CD4-positive, CD25-positive, alpha-beta regulatory T cell (primary cell): Measurements from ENCODE around the gene ITLN2. TPM values are rescaled to one million over a fixed set of nuclear protein-coding genes. Genes with fewer than 3 reads are reported as not detected.

Source experiments
- ATAC-seq, 2 donors: fragments of 150-1000 bp; cut with Tn5 transposase; one replicate each; pipeline ENCODE4 v1.10.0; 2021; ENCODE audit warnings: low read depth in 2 of 2, moderate number of reproducible peaks in 2 of 2, moderate library complexity in 1 of 2
- DNase-seq, 3 donors: peaks; one replicate each; pipeline versions ENCODE4 v3.0.0 to v3.0.0-alpha.2; 2012 to 2022; ENCODE audit warnings: mixed read lengths in 1 of 3
- H3K27ac ChIP-seq: one replicate; pipeline ENCODE4 v1.7.0; 2013; ENCODE audit warnings: mild to moderate bottlenecking, low read length; ENCODE audit not compliant: insufficient read depth, poor library complexity, severe bottlenecking
- H3K27me3 ChIP-seq: one replicate; pipeline ENCODE4 v1.7.0; 2013; ENCODE audit warnings: low read length; ENCODE audit not compliant: control insufficient read depth, insufficient read depth
- H3K36me3 ChIP-seq: one replicate; pipeline ENCODE4 v1.7.0; 2013; ENCODE audit warnings: mild to moderate bottlenecking, low read length, moderate library complexity; ENCODE audit not compliant: control insufficient read depth, insufficient read depth
- H3K4me1 ChIP-seq: 2 replicates; pipeline ENCODE4 v1.7.0; 2013; ENCODE audit warnings: mild to moderate bottlenecking, low read length; ENCODE audit not compliant: insufficient read depth, control insufficient read depth, poor library complexity, severe bottlenecking
- H3K4me3 ChIP-seq: one replicate; pipeline ENCODE4 v1.7.0; 2013; ENCODE audit warnings: low read depth, mild to moderate bottlenecking, low read length, moderate library complexity
- H3K9me3 ChIP-seq, 2 experiments: 1 replicate in 1 of 2; 2 replicates in 1 of 2; pipeline ENCODE4 v1.7.0; 2013; ENCODE audit warnings: low read length in 2 of 2, mild to moderate bottlenecking in 1 of 2, moderate library complexity in 1 of 2; ENCODE audit not compliant: control insufficient read depth in 2 of 2
- H3K27ac Mint-ChIP-seq, 3 donors: one replicate each; pipeline ENCODE4 v1.8.0; 2020 to 2022; ENCODE audit warnings: mild to moderate bottlenecking in 3 of 3, mixed read lengths in 3 of 3, moderate library complexity in 2 of 3
- H3K27me3 Mint-ChIP-seq: one replicate; pipeline ENCODE4 v1.8.0; 2022; ENCODE audit warnings: mild to moderate bottlenecking, mixed read lengths
- H3K36me3 Mint-ChIP-seq: one replicate; pipeline ENCODE4 v1.8.0; 2020; ENCODE audit warnings: mixed read lengths
- H3K4me1 Mint-ChIP-seq, 4 donors: one replicate each; pipeline ENCODE4 v1.8.0; 2020 to 2022; ENCODE audit warnings: mixed read lengths in 4 of 4, mild to moderate bottlenecking in 1 of 4
- H3K4me3 Mint-ChIP-seq, 4 donors: one replicate each; pipeline ENCODE4 v1.8.0; 2020 to 2022; ENCODE audit warnings: mild to moderate bottlenecking in 4 of 4, mixed read lengths in 4 of 4, moderate library complexity in 3 of 4
- H3K9me3 Mint-ChIP-seq, 7 donors: one replicate each; pipeline ENCODE4 v1.8.0; 2020 to 2022; ENCODE audit warnings: mixed read lengths in 7 of 7, mild to moderate bottlenecking in 3 of 7, moderate library complexity in 2 of 7
- polyA plus RNA-seq, 4 donors: library from polyadenylated mRNA; unstranded; fragments of 300-500 nt; fragmentation: Illumina TruSeq; gene quantifications; one replicate each; pipeline ENCODE4 v1.2.3, GENCODE V29; 2021
- total RNA-seq: library from RNA; stranded (reverse); gene quantifications from one replicate; pipeline ENCODE4 v1.2.3, GENCODE V29; 2022

The ITLN2 gene
- total RNA-seq (not detected), polyA plus RNA-seq (not detected)

GRCh38 chr1:160954158-160955104, at the start of gene ITLN2:
ITLN2 (minus strand) TSS chr1:160954809; CDS start chr1:160954741, 68 bp downstream.
- Histone ChIP-seq H3K27ac (no peak within 1 kb of the TSS), H3K9me3 (no peaks in the 10 kb centered on the region), H3K4me3 (no peak within 1 kb of the TSS), H3K4me1 (peaks cover 3% of the 10 kb centered on the region), H3K27me3 (no peaks in the 10 kb centered on the region), H3K36me3 (no peaks in the 10 kb centered on the region)
- Mint-ChIP-seq H3K4me1 (peaks cover 4 to 12% (median 8%) of the 10 kb centered on the region in 4 donors), H3K4me3 (no peak within 1 kb of the TSS), H3K36me3 (no peaks in the 10 kb centered on the region), H3K9me3 (no peaks in the 10 kb centered on the region), H3K27ac (peak within 1 kb of the TSS in 2 of 3 donors; percentile 38 to 67), H3K27me3 (peaks cover 7% of the 10 kb centered on the region)
- ATAC-seq = peak; percentile 61 to 72
- DNase-seq = peak; percentile 11 to 71 (median 49)

GRCh38 chr1:161001525-161001924, 46.9 kb upstream of the ITLN2 start:
- Histone ChIP-seq H3K27ac (no peak overlapping the region), H3K4me1 (peaks cover 3% of the 10 kb centered on the region), H3K4me3 (no peak overlapping the region), H3K36me3 (peaks cover 17% of the 10 kb centered on the region), H3K27me3 (no peaks in the 10 kb centered on the region), H3K9me3 (no peaks in the 10 kb centered on the region)
- Mint-ChIP-seq H3K9me3 (peaks cover 0 to 3% (median 0%) of the 10 kb centered on the region in 7 donors), H3K36me3 (peaks cover 25% of the 10 kb centered on the region), H3K27me3 (no peaks in the 10 kb centered on the region), H3K4me1 (peaks cover 0 to 8% (median 4%) of the 10 kb centered on the region in 4 donors), H3K4me3 (no peak overlapping the region), H3K27ac (peak overlapping the region in 2 of 3 donors; percentile 57 to 71)
- no peak for DNase-seq
- no peak for ATAC-seq

- H3K36me3 Mint-ChIP-seq = peaks cover 25% of the 10 kb centered on the region
- ATAC-seq (no peak), DNase-seq (no peak)
- peaks cover 0 to 3% (median 0%) of the 10 kb centered on the region in 7 donors for H3K9me3 Mint-ChIP-seq
- Histone ChIP-seq H3K9me3 (no peaks in the 10 kb centered on the region), H3K4me3 (no peak overlapping the region), H3K36me3 (peaks cover 17% of the 10 kb centered on the region), H3K27ac (no peak overlapping the region), H3K27me3 (no peaks in the 10 kb centered on the region), H3K4me1 (peaks cover 3% of the 10 kb centered on the region)
- H3K27me3 Mint-ChIP-seq = no peaks in the 10 kb centered on the region
- no peak overlapping the region for H3K4me3 Mint-ChIP-seq
- H3K27ac Mint-ChIP-seq = peak overlapping the region in 2 of 3 donors; percentile 60 to 71
- peaks cover 0 to 8% (median 4%) of the 10 kb centered on the region in 4 donors for H3K4me1 Mint-ChIP-seq
These were observed 46.3 kb upstream of the ITLN2 start for GRCh38 chr1:161000736-161001480.

- Mint-ChIP-seq H3K27me3 (no peaks in the 10 kb centered on the region), H3K9me3 (peaks cover 0 to 3% (median 0%) of the 10 kb centered on the region in 7 donors), H3K4me3 (no peak overlapping the region), H3K36me3 (peaks cover 25% of the 10 kb centered on the region), H3K27ac (no peak overlapping the region), H3K4me1 (peaks cover 0 to 8% (median 5%) of the 10 kb centered on the region in 4 donors)
- H3K27ac ChIP-seq = no peak overlapping the region
- ATAC-seq = no peak
- H3K4me1 ChIP-seq = peaks cover 3% of the 10 kb centered on the region
- H3K9me3 ChIP-seq = no peaks in the 10 kb centered on the region
- H3K27me3 ChIP-seq = no peaks in the 10 kb centered on the region
- DNase-seq = no peak
- H3K36me3 ChIP-seq = peaks cover 17% of the 10 kb centered on the region
- H3K4me3 ChIP-seq = no peak overlapping the region
These were observed 44.8 kb upstream of the ITLN2 start for GRCh38 chr1:160999376-160999775.

GRCh38 chr1:160997323-160998038, 42.9 kb upstream of the ITLN2 start:
- Mint-ChIP-seq H3K36me3 (peaks cover 25% of the 10 kb centered on the region), H3K4me3 (no peak overlapping the region), H3K9me3 (peaks cover 0 to 3% (median 0%) of the 10 kb centered on the region in 7 donors), H3K4me1 (peaks cover 5 to 8% (median 6%) of the 10 kb centered on the region in 4 donors), H3K27ac (peak overlapping the region; percentile 39 to 78 (median 51)), H3K27me3 (no peaks in the 10 kb centered on the region)
- no peak overlapping the region for H3K27ac ChIP-seq
- H3K9me3 ChIP-seq = no peaks in the 10 kb centered on the region
- peak; percentile 60 to 75 for ATAC-seq
- no peaks in the 10 kb centered on the region for H3K27me3 ChIP-seq
- DNase-seq = peak; percentile 7 to 68 (median 48)
- no peak overlapping the region for H3K4me3 ChIP-seq
- H3K36me3 ChIP-seq = peaks cover 17% of the 10 kb centered on the region
- H3K4me1 ChIP-seq = peaks cover 3% of the 10 kb centered on the region

GRCh38 chr1:160996178-160996577, 41.6 kb upstream of the ITLN2 start:
- ATAC-seq = no peak
- Histone ChIP-seq H3K27me3 (no peaks in the 10 kb centered on the region), H3K27ac (no peak overlapping the region), H3K9me3 (no peaks in the 10 kb centered on the region), H3K4me3 (no peak overlapping the region), H3K4me1 (peaks cover 3% of the 10 kb centered on the region), H3K36me3 (peaks cover 17% of the 10 kb centered on the region)
- H3K4me3 Mint-ChIP-seq = no peak overlapping the region
- H3K4me1 Mint-ChIP-seq = peaks cover 5 to 8% (median 6%) of the 10 kb centered on the region in 4 donors
- H3K36me3 Mint-ChIP-seq = peaks cover 25% of the 10 kb centered on the region
- no peaks in the 10 kb centered on the region for H3K27me3 Mint-ChIP-seq
- DNase-seq = no peak
- no peak overlapping the region for H3K27ac Mint-ChIP-seq
- H3K9me3 Mint-ChIP-seq = peaks cover 0 to 3% (median 0%) of the 10 kb centered on the region in 7 donors

- H3K27ac Mint-ChIP-seq = no peak overlapping the region
- H3K4me1 ChIP-seq = peaks cover 6% of the 10 kb centered on the region
- H3K27me3 Mint-ChIP-seq = peaks cover 6% of the 10 kb centered on the region
- ATAC-seq (no peak), DNase-seq (no peak)
- no peaks in the 10 kb centered on the region for H3K27me3 ChIP-seq
- no peak overlapping the region for H3K4me3 ChIP-seq
- no peak overlapping the region for H3K27ac ChIP-seq
- H3K9me3 ChIP-seq = no peaks in the 10 kb centered on the region
- peak overlapping the region in 1 of 4 donors; percentile 47 for H3K4me3 Mint-ChIP-seq
- peaks cover 5 to 13% (median 9%) of the 10 kb centered on the region in 4 donors for H3K4me1 Mint-ChIP-seq
- H3K9me3 Mint-ChIP-seq = peaks cover 0 to 1% (median 0%) of the 10 kb centered on the region in 7 donors
- peaks cover 6% of the 10 kb centered on the region for H3K36me3 Mint-ChIP-seq
- H3K36me3 ChIP-seq = no peaks in the 10 kb centered on the region
These were observed 39.1 kb upstream of the ITLN2 start for GRCh38 chr1:160993544-160994193.
